GM23338 (cell line): Measurements from ENCODE around the gene CRYGA. TPM values are rescaled to one million over a fixed set of nuclear protein-coding genes. Genes with fewer than 3 reads are reported as not detected.

ENCODE experiments used
- ATAC-seq: fragments of 200-7000 bp; cut with Tn5 transposase; 3 replicates; pipeline ENCODE4 v1.9.1; 2020
- DNase-seq: peaks from one replicate; pipeline ENCODE4 v3.0.0-alpha.2; 2015; ENCODE audit warnings: low spot score
- H2AFZ ChIP-seq: fragments of 200-600 bp; sonication (generic); 2 replicates; pipeline ENCODE4 v1.8.0; 2016; ENCODE audit warnings: antibody characterized with exemption, mild to moderate bottlenecking, moderate library complexity
- H3F3A ChIP-seq: fragments of 200-600 bp; sonication (generic); replicated peaks from 2 replicates; pipeline ENCODE4 v1.8.0; 2017; ENCODE audit warnings: antibody characterized with exemption, mixed run types, low read depth
- H3K27ac ChIP-seq: fragments of 200-600 bp; sonication (generic); 2 replicates; pipeline ENCODE4 v1.6.1; 2016; ENCODE audit warnings: low read depth
- H3K27me3 ChIP-seq: fragments of 200-600 bp; sonication (generic); 2 replicates; pipeline ENCODE4 v1.8.0; 2016; ENCODE audit warnings: mild to moderate bottlenecking, mixed run types, moderate library complexity; ENCODE audit not compliant: insufficient read depth
- H3K36me3 ChIP-seq: fragments of 200-600 bp; sonication (generic); 2 replicates; pipeline ENCODE4 v1.8.0; 2016; ENCODE audit warnings: mild to moderate bottlenecking; ENCODE audit not compliant: insufficient read depth
- H3K4me1 ChIP-seq: fragments of 200-600 bp; sonication (generic); 2 replicates; pipeline ENCODE4 v1.8.0; 2016; ENCODE audit warnings: mild to moderate bottlenecking, moderate library complexity; ENCODE audit not compliant: insufficient read depth
- H3K4me2 ChIP-seq: fragments of 200-600 bp; sonication (generic); 2 replicates; pipeline ENCODE4 v1.7.1; 2017; ENCODE audit warnings: mixed run types
- H3K4me3 ChIP-seq: fragments of 200-600 bp; sonication (generic); 2 replicates; pipeline ENCODE4 v1.6.1; 2016; ENCODE audit warnings: mixed run types
- H3K79me2 ChIP-seq: fragments of 200-600 bp; sonication (generic); replicated peaks from 2 replicates; pipeline ENCODE4 v1.8.0; 2017; ENCODE audit warnings: mild to moderate bottlenecking; ENCODE audit not compliant: insufficient read depth
- H3K9me2 ChIP-seq: fragments of 200-600 bp; sonication (generic); 2 replicates; pipeline ENCODE4 v1.8.0; 2017; ENCODE audit not compliant: insufficient read depth
- H4K20me1 ChIP-seq: fragments of 200-600 bp; sonication (generic); replicated peaks from 2 replicates; pipeline ENCODE4 v1.8.0; 2017; ENCODE audit warnings: mild to moderate bottlenecking; ENCODE audit not compliant: insufficient read depth
- H3K27ac Mint-ChIP-seq: 2 replicates; pipeline ENCODE4 v1.8.0; 2020; ENCODE audit warnings: inconsistent platforms, mild to moderate bottlenecking, moderate library complexity, mixed read lengths
- H3K27me3 Mint-ChIP-seq: 3 replicates; pipeline ENCODE4 v1.8.0; 2022; ENCODE audit warnings: low read depth, mild to moderate bottlenecking, moderate library complexity, mixed read lengths, inconsistent platforms; ENCODE audit not compliant: insufficient read depth, poor library complexity
- H3K36me3 Mint-ChIP-seq: 3 replicates; pipeline ENCODE4 v1.8.0; 2021; ENCODE audit warnings: low read depth, mild to moderate bottlenecking, inconsistent platforms, moderate library complexity, mixed read lengths
- H3K4me1 Mint-ChIP-seq: 3 replicates; pipeline ENCODE4 v1.8.0; 2020; ENCODE audit warnings: mild to moderate bottlenecking, inconsistent platforms, mixed read lengths
- H3K4me3 Mint-ChIP-seq: 3 replicates; pipeline ENCODE4 v1.8.0; 2021; ENCODE audit warnings: moderate library complexity, mild to moderate bottlenecking, inconsistent platforms, mixed read lengths
- H3K9me3 Mint-ChIP-seq: 3 replicates; pipeline ENCODE4 v1.8.0; 2020; ENCODE audit warnings: moderate library complexity, mild to moderate bottlenecking, inconsistent platforms, mixed read lengths
- CREB1 ChIP-seq: fragments of 250-450 bp; sonication (Bioruptor Pico); IDR thresholded peaks from 2 replicates; pipeline ENCODE4 v1.5.0; 2020; ENCODE audit warnings: low read depth, mild to moderate bottlenecking, moderate library complexity
- EZH2 ChIP-seq: fragments of 200-600 bp; sonication (generic); IDR thresholded peaks from one replicate; pipeline ENCODE4 v1.8.0; 2017; ENCODE audit warnings: antibody characterized with exemption, mild to moderate bottlenecking, low read depth; ENCODE audit not compliant: unreplicated experiment
- POLR2AphosphoS5 ChIP-seq: IDR thresholded peaks from 2 replicates; pipeline ENCODE4 v1.6.1; 2016; ENCODE audit warnings: antibody characterized with exemption, low read depth
- STAT1 ChIP-seq: IDR thresholded peaks from one replicate; pipeline ENCODE4 v1.6.1; 2016; ENCODE audit warnings: antibody characterized with exemption; ENCODE audit not compliant: unreplicated experiment
- ZNF114 ChIP-seq: fragments of 250-450 bp; sonication (Bioruptor Pico); IDR thresholded peaks from 2 replicates; pipeline ENCODE4 v1.5.0; 2020; ENCODE audit warnings: mild to moderate bottlenecking, moderate library complexity
- polyA plus RNA-seq: library from polyadenylated mRNA; unstranded; fragments of >200 nt; fragmentation: Nextera tagmentation; extraction: Ambion mirVana; gene quantifications from 2 replicates; pipeline ENCODE4 v1.2.1, GENCODE V29; 2016
- total RNA-seq: library from RNA; depleted of rRNA; stranded (reverse); fragments of >200 nt; shearing (Covaris generic); gene quantifications from 2 replicates; pipeline ENCODE4 v1.2.3, GENCODE V29; 2014
- TF ChIP-seq, protein P1 (sequence below): fragments of 250-450 bp; sonication (Bioruptor Pico); IDR thresholded peaks from 2 replicates; pipeline ENCODE4 v1.5.0; 2020; ENCODE audit warnings: mild to moderate bottlenecking, moderate library complexity
- TF ChIP-seq, protein P2 (sequence below), 2 experiments: fragments of 200-600 bp in 1 of 2; sonication (generic) in 1 of 2; conservative IDR thresholded peaks; 2 replicates each; pipeline versions ENCODE4 v1.5.1 to v1.6.1; 2016 to 2017; ENCODE audit warnings: antibody characterized with exemption in 2 of 2, low read depth in 2 of 2, mild to moderate bottlenecking in 2 of 2, moderate library complexity in 1 of 2

The CRYGA gene
- total and polyA plus RNA-seq, 2 experiments from 2014 or later: not detected

DNA sequence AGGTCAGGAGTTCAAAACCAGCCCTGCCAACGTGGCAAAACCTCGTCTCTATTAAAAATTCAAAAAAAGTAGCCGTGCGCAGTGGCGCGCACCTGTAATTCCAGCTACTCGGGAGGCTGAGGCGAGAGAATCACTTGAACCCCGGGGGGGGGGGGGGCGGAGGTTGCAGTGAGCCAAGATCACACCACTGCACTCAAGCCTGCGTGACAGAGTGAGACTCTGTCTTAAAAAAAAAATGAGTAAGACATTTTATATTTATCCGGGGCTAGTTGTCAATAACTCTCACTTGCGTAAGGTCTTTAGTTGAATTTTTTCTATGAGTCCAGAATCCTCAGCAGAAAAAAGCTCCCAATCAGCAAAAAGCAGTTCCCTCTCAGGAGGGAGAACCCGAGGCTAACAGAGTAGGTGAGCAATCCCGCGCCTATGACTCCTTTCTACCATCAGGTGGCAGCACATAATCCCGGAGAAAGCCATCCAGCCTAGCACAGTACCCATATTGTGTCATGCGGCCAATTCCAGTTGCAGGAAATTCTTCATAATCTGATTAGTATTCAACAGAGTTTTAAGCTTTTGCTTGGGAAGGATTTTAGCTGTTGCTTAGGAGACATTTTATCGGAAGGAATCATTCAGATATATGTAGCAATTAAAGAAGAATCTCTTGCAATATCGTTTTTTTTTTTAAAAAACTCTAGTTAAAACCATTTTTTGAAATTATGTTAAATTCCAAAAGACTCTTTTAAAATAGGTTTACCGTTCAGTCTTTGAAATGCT is 11.9 kb upstream of the CRYGA start (continued):
- TF ChIP-seq, protein P1, sequence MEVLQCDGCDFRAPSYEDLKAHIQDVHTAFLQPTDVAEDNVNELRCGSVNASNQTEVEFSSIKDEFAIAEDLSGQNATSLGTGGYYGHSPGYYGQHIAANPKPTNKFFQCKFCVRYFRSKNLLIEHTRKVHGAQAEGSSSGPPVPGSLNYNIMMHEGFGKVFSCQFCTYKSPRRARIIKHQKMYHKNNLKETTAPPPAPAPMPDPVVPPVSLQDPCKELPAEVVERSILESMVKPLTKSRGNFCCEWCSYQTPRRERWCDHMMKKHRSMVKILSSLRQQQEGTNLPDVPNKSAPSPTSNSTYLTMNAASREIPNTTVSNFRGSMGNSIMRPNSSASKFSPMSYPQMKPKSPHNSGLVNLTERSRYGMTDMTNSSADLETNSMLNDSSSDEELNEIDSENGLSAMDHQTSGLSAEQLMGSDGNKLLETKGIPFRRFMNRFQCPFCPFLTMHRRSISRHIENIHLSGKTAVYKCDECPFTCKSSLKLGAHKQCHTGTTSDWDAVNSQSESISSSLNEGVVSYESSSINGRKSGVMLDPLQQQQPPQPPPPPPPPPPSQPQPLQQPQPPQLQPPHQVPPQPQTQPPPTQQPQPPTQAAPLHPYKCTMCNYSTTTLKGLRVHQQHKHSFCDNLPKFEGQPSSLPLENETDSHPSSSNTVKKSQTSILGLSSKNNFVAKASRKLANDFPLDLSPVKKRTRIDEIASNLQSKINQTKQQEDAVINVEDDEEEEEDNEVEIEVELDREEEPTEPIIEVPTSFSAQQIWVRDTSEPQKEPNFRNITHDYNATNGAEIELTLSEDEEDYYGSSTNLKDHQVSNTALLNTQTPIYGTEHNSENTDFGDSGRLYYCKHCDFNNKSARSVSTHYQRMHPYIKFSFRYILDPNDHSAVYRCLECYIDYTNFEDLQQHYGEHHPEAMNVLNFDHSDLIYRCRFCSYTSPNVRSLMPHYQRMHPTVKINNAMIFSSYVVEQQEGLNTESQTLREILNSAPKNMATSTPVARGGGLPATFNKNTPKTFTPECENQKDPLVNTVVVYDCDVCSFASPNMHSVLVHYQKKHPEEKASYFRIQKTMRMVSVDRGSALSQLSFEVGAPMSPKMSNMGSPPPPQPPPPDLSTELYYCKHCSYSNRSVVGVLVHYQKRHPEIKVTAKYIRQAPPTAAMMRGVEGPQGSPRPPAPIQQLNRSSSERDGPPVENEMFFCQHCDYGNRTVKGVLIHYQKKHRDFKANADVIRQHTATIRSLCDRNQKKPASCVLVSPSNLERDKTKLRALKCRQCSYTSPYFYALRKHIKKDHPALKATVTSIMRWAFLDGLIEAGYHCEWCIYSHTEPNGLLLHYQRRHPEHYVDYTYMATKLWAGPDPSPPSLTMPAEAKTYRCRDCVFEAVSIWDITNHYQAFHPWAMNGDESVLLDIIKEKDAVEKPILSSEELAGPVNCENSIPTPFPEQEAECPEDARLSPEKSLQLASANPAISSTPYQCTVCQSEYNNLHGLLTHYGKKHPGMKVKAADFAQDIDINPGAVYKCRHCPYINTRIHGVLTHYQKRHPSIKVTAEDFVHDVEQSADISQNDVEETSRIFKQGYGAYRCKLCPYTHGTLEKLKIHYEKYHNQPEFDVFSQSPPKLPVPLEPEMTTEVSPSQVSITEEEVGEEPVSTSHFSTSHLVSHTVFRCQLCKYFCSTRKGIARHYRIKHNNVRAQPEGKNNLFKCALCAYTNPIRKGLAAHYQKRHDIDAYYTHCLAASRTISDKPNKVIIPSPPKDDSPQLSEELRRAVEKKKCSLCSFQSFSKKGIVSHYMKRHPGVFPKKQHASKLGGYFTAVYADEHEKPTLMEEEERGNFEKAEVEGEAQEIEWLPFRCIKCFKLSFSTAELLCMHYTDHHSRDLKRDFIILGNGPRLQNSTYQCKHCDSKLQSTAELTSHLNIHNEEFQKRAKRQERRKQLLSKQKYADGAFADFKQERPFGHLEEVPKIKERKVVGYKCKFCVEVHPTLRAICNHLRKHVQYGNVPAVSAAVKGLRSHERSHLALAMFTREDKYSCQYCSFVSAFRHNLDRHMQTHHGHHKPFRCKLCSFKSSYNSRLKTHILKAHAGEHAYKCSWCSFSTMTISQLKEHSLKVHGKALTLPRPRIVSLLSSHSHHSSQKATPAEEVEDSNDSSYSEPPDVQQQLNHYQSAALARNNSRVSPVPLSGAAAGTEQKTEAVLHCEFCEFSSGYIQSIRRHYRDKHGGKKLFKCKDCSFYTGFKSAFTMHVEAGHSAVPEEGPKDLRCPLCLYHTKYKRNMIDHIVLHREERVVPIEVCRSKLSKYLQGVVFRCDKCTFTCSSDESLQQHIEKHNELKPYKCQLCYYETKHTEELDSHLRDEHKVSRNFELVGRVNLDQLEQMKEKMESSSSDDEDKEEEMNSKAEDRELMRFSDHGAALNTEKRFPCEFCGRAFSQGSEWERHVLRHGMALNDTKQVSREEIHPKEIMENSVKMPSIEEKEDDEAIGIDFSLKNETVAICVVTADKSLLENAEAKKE: no peak

DNA sequence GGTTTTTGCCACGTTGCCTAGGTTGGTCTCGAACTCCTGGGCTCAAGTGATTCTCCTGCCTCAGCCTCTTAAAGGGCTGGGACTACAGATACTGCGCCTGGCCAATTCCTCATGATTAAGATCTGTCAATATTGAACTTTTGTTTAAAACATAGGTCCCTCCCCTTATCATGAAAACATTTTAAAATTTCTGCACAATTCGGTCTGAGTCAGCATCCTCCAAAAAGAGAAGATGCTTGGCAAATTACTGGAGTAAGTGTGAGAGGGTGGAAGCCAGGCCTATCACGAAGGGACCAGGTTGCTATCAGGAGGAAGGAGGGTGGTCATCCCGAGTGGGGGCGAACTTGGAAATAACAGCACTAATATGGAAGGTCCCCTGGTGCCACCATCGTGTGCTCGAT is 10.8 kb upstream of the CRYGA start:
- Histone ChIP-seq H3K4me1 (peaks cover 3% of the 10 kb centered on the region; the same call in 1 of the 2 replicates), H3K36me3 (no peaks in the 10 kb centered on the region), H3K27ac (no peak overlapping the region), H3K4me3 (no peak overlapping the region), H3K79me2 (no peaks in the 10 kb centered on the region), H3K9me2 (no peaks in the 10 kb centered on the region), H3F3A (0 out of 2 replicates have a peak, but pooled peaks cover 3% of the 10 kb centered on the region), H3K27me3 (no peaks in the 10 kb centered on the region), H3K4me2 (no peak overlapping the region), H4K20me1 (no peaks in the 10 kb centered on the region), H2AFZ (peak overlapping the region; percentile 84)
- no peaks in the 10 kb centered on the region for H3K36me3 Mint-ChIP-seq
- peaks cover 7% of the 10 kb centered on the region for H3K4me1 Mint-ChIP-seq
- no peak overlapping the region for H3K4me3 Mint-ChIP-seq
- H3K27ac Mint-ChIP-seq: no peak overlapping the region
- no peak for DNase-seq
- peaks cover 2% of the 10 kb centered on the region for H3K27me3 Mint-ChIP-seq
- no peaks in the 10 kb centered on the region for H3K9me3 Mint-ChIP-seq
- no peak for ATAC-seq
- TF ChIP-seq POLR2AphosphoS5 (no peak), STAT1 (no peak), EZH2 (no peak), CREB1 (CRISPR knock-in tag) (no peak), ZNF114 (CRISPR knock-in tag) (no peak)
- TF ChIP-seq, protein P1: no peak
- TF ChIP-seq, protein P2, sequence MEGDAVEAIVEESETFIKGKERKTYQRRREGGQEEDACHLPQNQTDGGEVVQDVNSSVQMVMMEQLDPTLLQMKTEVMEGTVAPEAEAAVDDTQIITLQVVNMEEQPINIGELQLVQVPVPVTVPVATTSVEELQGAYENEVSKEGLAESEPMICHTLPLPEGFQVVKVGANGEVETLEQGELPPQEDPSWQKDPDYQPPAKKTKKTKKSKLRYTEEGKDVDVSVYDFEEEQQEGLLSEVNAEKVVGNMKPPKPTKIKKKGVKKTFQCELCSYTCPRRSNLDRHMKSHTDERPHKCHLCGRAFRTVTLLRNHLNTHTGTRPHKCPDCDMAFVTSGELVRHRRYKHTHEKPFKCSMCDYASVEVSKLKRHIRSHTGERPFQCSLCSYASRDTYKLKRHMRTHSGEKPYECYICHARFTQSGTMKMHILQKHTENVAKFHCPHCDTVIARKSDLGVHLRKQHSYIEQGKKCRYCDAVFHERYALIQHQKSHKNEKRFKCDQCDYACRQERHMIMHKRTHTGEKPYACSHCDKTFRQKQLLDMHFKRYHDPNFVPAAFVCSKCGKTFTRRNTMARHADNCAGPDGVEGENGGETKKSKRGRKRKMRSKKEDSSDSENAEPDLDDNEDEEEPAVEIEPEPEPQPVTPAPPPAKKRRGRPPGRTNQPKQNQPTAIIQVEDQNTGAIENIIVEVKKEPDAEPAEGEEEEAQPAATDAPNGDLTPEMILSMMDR (conservative IDR thresholded peaks at IDR 0.05; ENCODE audit: low read depth in 2 of 2): no peak
